Endodermal cell (in vitro differentiated cells): ENCODE results near the gene BARHL2. TPM values are rescaled to one million over a fixed set of nuclear protein-coding genes. Genes with fewer than 3 reads are reported as not detected.

Source experiments
- DNase-seq: peaks from one replicate; pipeline ENCODE4 v3.0.0-alpha.2; 2017
- H3K27ac ChIP-seq: 2 replicates; pipeline ENCODE4 v1.5.1; 2013; ENCODE audit warnings: mild to moderate bottlenecking, low read depth, low read length, moderate library complexity
- H3K27me3 ChIP-seq: 2 replicates; pipeline ENCODE4 v1.6.1; 2013; ENCODE audit warnings: mild to moderate bottlenecking, low read length, moderate library complexity; ENCODE audit not compliant: insufficient read depth, control insufficient read depth, poor library complexity, severe bottlenecking
- H3K36me3 ChIP-seq: 2 replicates; pipeline ENCODE4 v1.7.0; 2013; ENCODE audit warnings: mild to moderate bottlenecking, low read length, moderate library complexity; ENCODE audit not compliant: control insufficient read depth, insufficient read depth
- H3K4me1 ChIP-seq: one replicate; pipeline ENCODE4 v1.7.0; 2013; ENCODE audit warnings: low read length; ENCODE audit not compliant: control insufficient read depth, insufficient read depth
- H3K4me3 ChIP-seq: 2 replicates; pipeline ENCODE4 v1.5.1; 2013; ENCODE audit warnings: mild to moderate bottlenecking, low read length, moderate library complexity
- H3K9ac ChIP-seq: 2 replicates; pipeline ENCODE4 v1.6.1; 2013; ENCODE audit warnings: mild to moderate bottlenecking, low read length, moderate library complexity; ENCODE audit not compliant: poor library complexity, severe bottlenecking; ENCODE audit errors: extremely low read depth
- H3K9me3 ChIP-seq: 2 replicates; pipeline ENCODE4 v1.6.1; 2013; ENCODE audit warnings: mild to moderate bottlenecking, low read length, moderate library complexity; ENCODE audit not compliant: control insufficient read depth
- H3K27ac Mint-ChIP-seq: 2 replicates; pipeline ENCODE4 v1.8.0; 2020; ENCODE audit warnings: mixed read lengths
- H3K27me3 Mint-ChIP-seq: 2 replicates; pipeline ENCODE4 v1.8.0; 2021; ENCODE audit warnings: mild to moderate bottlenecking, mixed read lengths; ENCODE audit not compliant: insufficient read depth
- H3K36me3 Mint-ChIP-seq: 2 replicates; pipeline ENCODE4 v1.8.0; 2020; ENCODE audit warnings: low read depth, mixed read lengths
- H3K4me1 Mint-ChIP-seq: 2 replicates; pipeline ENCODE4 v1.8.0; 2020; ENCODE audit warnings: mixed read lengths
- H3K4me3 Mint-ChIP-seq: 2 replicates; pipeline ENCODE4 v1.8.0; 2020; ENCODE audit warnings: mild to moderate bottlenecking, moderate library complexity, mixed read lengths
- H3K9me3 Mint-ChIP-seq: 2 replicates; pipeline ENCODE4 v1.8.0; 2020; ENCODE audit warnings: mild to moderate bottlenecking, mixed read lengths
- WGBS, 2 experiments: methylation state at CpG; one replicate each; pipeline versions ENCODE4 v1.1.5 to v1.1.7; 2013; ENCODE audit warnings: missing lambda C conversion rate in 2 of 2, mixed read lengths in 1 of 2; ENCODE audit not compliant: insufficient coverage in 1 of 2, insufficient read length in 1 of 2; 5-methylcytosine and 5-hydroxymethylcytosine counted together
- total RNA-seq, 2 donors: library from RNA; stranded (reverse); fragmentation: NEBNext Ultra II Directional in 1 of 2; extraction: Animal tissue kit (Norgen Biotek cat#: 25700) in 1 of 2; gene quantifications; 2 replicates in 1 of 2; 3 replicates in 1 of 2; pipeline ENCODE4 v1.2.1, GENCODE V29; 2021
- TF ChIP-seq, protein P1 (sequence below): fragments of 200-600 bp; sonication (generic); conservative IDR thresholded peaks from 2 replicates; pipeline ENCODE4 v1.5.0; 2021; ENCODE audit warnings: antibody characterized with exemption, mild to moderate bottlenecking

Gene BARHL2
- total RNA-seq, 2 donors from 2014 or later: not detected

DNA sequence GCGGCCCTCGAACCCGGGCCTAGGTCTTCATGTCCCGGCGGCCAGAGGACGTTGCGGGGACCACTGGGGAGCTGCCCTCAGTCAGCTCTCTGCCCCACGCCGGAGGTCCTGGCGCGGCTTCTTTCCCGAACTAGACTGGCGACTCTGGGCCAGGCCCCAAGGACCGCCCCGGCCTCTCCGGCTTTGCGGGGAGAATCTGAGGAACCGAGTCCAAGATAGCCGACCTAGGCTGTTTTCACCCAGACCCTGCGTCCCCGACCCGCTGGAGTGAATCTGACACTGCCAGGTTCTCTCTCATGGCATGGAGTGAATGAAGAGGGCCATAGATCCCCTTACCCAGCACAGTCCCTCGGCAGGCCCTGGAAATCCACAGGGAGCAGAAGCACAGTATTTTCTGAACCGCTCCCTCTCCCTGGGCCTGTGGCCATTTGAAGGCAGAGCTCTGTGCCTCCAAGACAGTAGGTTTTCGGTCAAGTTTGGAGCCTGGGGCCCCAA lies 9.9 kb upstream of the BARHL2 start:
- TF ChIP-seq, protein P1, sequence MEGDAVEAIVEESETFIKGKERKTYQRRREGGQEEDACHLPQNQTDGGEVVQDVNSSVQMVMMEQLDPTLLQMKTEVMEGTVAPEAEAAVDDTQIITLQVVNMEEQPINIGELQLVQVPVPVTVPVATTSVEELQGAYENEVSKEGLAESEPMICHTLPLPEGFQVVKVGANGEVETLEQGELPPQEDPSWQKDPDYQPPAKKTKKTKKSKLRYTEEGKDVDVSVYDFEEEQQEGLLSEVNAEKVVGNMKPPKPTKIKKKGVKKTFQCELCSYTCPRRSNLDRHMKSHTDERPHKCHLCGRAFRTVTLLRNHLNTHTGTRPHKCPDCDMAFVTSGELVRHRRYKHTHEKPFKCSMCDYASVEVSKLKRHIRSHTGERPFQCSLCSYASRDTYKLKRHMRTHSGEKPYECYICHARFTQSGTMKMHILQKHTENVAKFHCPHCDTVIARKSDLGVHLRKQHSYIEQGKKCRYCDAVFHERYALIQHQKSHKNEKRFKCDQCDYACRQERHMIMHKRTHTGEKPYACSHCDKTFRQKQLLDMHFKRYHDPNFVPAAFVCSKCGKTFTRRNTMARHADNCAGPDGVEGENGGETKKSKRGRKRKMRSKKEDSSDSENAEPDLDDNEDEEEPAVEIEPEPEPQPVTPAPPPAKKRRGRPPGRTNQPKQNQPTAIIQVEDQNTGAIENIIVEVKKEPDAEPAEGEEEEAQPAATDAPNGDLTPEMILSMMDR: no peak
- Mint-ChIP-seq H3K4me1 (peaks cover 35% of the 10 kb centered on the region), H3K36me3 (no peaks in the 10 kb centered on the region), H3K4me3 (peak overlapping the region; percentile 54), H3K27ac (no peak overlapping the region), H3K27me3 (peaks cover 100% of the 10 kb centered on the region), H3K9me3 (no peaks in the 10 kb centered on the region)
- no peak overlapping the region for H3K27ac ChIP-seq
- H3K27me3 ChIP-seq: peaks cover 100% of the 10 kb centered on the region
- H3K4me3 ChIP-seq: no peak overlapping the region
- H3K36me3 ChIP-seq: no peaks in the 10 kb centered on the region
- no peaks in the 10 kb centered on the region for H3K9me3 ChIP-seq
- WGBS, 2 experiments: 21% methylated on average over 25 of the region's 25 CpGs; no CpG with 5 or more reads in 1 of the 2 experiments
- DNase-seq: peak; percentile 79
- peaks cover 5% of the 10 kb centered on the region for H3K4me1 ChIP-seq
- no peak overlapping the region for H3K9ac ChIP-seq

DNA sequence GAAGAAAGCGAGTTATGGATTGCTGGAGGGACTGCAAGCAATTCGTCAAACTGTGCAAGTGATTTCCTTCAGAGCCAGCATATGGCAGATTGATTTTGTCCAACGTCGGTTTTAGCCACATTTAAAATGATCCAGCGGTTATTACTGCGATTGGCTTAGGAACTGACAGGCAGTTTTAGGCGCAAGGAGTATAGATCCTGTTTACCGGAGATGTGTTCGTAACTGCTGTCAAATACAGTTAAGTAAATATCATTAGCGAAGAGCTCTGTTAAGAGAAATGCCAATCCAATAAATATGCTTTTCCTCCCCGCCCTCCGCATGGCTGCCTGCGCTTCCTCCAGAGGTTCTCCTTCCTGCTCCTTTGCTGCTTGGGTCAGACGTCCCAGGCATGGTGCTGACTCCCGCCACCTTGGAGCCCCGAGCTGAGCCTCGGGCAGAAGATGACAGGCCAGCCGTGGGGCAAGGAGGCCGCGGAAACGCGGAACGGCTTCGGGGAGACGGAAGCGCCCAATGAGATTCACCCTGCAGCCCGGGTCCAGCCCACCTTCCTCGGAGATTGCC lies 9.4 kb upstream of the BARHL2 start:
- 5 to 6% methylated on average over 9 to 28 of the region's 28 CpGs for WGBS, 2 experiments
- DNase-seq: no peak
- Histone ChIP-seq H3K27ac (no peak overlapping the region), H3K36me3 (no peaks in the 10 kb centered on the region), H3K27me3 (peaks cover 100% of the 10 kb centered on the region), H3K4me3 (peak overlapping the region; percentile 82), H3K9ac (no peak overlapping the region), H3K4me1 (peaks cover 5% of the 10 kb centered on the region), H3K9me3 (no peaks in the 10 kb centered on the region)
- peaks cover 35% of the 10 kb centered on the region for H3K4me1 Mint-ChIP-seq
- H3K36me3 Mint-ChIP-seq: no peaks in the 10 kb centered on the region
- TF ChIP-seq, protein P1: no peak
- no peak overlapping the region for H3K27ac Mint-ChIP-seq
- peak overlapping the region; percentile 54 for H3K4me3 Mint-ChIP-seq
- peaks cover 100% of the 10 kb centered on the region for H3K27me3 Mint-ChIP-seq
- H3K9me3 Mint-ChIP-seq: no peaks in the 10 kb centered on the region

DNA sequence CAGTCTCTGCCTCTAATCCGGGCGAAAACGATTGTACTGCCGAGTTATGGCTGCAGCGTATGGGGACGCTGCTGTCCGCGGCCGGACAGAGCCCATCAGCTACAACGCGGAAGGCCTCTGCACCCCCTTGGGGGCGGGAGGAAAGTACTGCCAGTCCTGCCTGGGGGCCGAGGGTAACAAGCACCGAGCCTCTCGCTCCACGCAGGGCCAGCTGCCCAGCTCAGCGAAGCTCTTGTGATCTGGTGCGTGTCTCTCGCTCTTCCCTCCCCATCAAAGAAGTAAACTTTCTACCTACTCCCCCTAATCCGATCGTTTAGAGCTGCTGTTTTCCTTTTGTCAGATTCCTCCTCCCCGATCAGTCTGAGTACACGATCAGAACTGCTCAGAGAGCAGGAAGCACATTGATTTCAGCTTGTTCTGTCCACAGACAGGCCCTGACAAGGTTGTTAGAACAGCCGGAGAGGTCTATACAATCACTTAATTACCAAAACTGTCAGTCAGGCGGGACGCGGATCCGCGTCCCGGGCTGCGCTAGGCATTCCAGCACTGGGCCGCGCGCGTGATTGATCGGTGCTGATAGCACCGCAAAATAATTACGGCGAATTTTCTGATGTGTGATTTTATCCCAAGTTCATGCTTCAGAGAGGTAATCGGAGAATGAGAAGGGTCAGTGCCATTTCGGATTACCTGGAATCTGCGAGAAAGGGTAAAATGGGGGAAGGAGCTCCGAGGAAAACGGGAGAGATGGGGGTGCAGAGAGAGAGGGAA lies 8.7 kb upstream of the BARHL2 start:
- Histone ChIP-seq H3K4me1 (peaks cover 5% of the 10 kb centered on the region), H3K9me3 (no peaks in the 10 kb centered on the region), H3K27me3 (peaks cover 100% of the 10 kb centered on the region), H3K27ac (no peak overlapping the region), H3K9ac (no peak overlapping the region), H3K4me3 (peak overlapping the region; percentile 82), H3K36me3 (no peaks in the 10 kb centered on the region)
- no peaks in the 10 kb centered on the region for H3K36me3 Mint-ChIP-seq
- no peak overlapping the region for H3K27ac Mint-ChIP-seq
- no peaks in the 10 kb centered on the region for H3K9me3 Mint-ChIP-seq
- H3K27me3 Mint-ChIP-seq: peaks cover 100% of the 10 kb centered on the region
- TF ChIP-seq, protein P1: peak; percentile 27
- 1% methylated on average over 26 to 44 of the region's 44 CpGs for WGBS, 2 experiments
- peaks cover 36% of the 10 kb centered on the region for H3K4me1 Mint-ChIP-seq
- DNase-seq: peak; percentile 79
- peak overlapping the region; percentile 54 for H3K4me3 Mint-ChIP-seq
